ENCODE data around the gene IFNA17.

- TF ChIP-seq CTCF (conservative IDR thresholded peaks at IDR 0.05; ENCODE audit: low read depth, low read length) (no peak), EZH2 (IDR thresholded peaks at IDR 0.05; ENCODE audit: low read length, unreplicated experiment) (no peak), EZH2phosphoT487 (IDR thresholded peaks at IDR 0.05; ENCODE audit: borderline replicate concordance, low read length) (no peak)
These were observed 23.2 kb upstream of the IFNA17 start for GRCh38 chr9:21251190-21251589.

Data from PC-3 (cell line).